Measurements from ENCODE around the gene RBBP5.

- TF ChIP-seq, protein P1, sequence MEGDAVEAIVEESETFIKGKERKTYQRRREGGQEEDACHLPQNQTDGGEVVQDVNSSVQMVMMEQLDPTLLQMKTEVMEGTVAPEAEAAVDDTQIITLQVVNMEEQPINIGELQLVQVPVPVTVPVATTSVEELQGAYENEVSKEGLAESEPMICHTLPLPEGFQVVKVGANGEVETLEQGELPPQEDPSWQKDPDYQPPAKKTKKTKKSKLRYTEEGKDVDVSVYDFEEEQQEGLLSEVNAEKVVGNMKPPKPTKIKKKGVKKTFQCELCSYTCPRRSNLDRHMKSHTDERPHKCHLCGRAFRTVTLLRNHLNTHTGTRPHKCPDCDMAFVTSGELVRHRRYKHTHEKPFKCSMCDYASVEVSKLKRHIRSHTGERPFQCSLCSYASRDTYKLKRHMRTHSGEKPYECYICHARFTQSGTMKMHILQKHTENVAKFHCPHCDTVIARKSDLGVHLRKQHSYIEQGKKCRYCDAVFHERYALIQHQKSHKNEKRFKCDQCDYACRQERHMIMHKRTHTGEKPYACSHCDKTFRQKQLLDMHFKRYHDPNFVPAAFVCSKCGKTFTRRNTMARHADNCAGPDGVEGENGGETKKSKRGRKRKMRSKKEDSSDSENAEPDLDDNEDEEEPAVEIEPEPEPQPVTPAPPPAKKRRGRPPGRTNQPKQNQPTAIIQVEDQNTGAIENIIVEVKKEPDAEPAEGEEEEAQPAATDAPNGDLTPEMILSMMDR (IDR thresholded peaks at IDR 0.05): no peak
- no peak for TF ChIP-seq POLR2A (IDR thresholded peaks at IDR 0.05)
These were observed 74.0 kb downstream of the RBBP5 start for GRCh38 chr1:205047764-205048231.
